GM19463 (cell line): ENCODE data around the gene MIS18A.
"Not testable (repeated sequence)": the region's sequence is repeated elsewhere in the genome, so short reads cannot be mapped to it uniquely, and the experiment has no call there.

ENCODE experiments used
- ATAC-seq: cut with Tn5 transposase; IDR thresholded peaks from one replicate; pipeline ENCODE4 v1.9.1; 2021; ENCODE audit warnings: mild to moderate bottlenecking, moderate library complexity; ENCODE audit not compliant: unreplicated experiment

The MIS18A gene

GRCh38 chr21:32306021-32306780 is 27.4 kb upstream of the MIS18A start:
- ATAC-seq: no peak

- ATAC-seq: no peak
Observed at GRCh38 chr21:32304998-32305397, 26.1 kb upstream of the MIS18A start.

GRCh38 chr21:32303385-32303784 is 24.5 kb upstream of the MIS18A start:
- ATAC-seq: no peak

- ATAC-seq: no peak
Observed at GRCh38 chr21:32302560-32302959, 23.7 kb upstream of the MIS18A start.

- no peak for ATAC-seq
Observed at GRCh38 chr21:32301596-32301995, 22.7 kb upstream of the MIS18A start.

GRCh38 chr21:32300117-32300681 is 21.4 kb upstream of the MIS18A start:
- ATAC-seq: no peak

GRCh38 chr21:32299695-32300094 is 20.8 kb upstream of the MIS18A start:
- no peak for ATAC-seq

- ATAC-seq: no peak
Observed at GRCh38 chr21:32298658-32299081, 19.8 kb upstream of the MIS18A start, which contains the start of gene MRAP. TSS of gene MRAP (plus strand) at chr21:32298855. CDS start at chr21:32298972, 117 bp downstream.

GRCh38 chr21:32298148-32298559 is 19.3 kb upstream of the MIS18A start:
- ATAC-seq: no peak

- no peak for ATAC-seq
Observed at GRCh38 chr21:32297449-32297848, 18.6 kb upstream of the MIS18A start.

- no peak for ATAC-seq
Observed at GRCh38 chr21:32285476-32285875, 6.6 kb upstream of the MIS18A start.

GRCh38 chr21:32282992-32283391 is 4.1 kb upstream of the MIS18A start:
- no peak for ATAC-seq

GRCh38 chr21:32281531-32281930 is 2.7 kb upstream of the MIS18A start:
- ATAC-seq: no peak

GRCh38 chr21:32279377-32279680 is 480 bp upstream of the MIS18A start:
- peak; percentile 14 for ATAC-seq

- no peak for ATAC-seq
Observed at GRCh38 chr21:32278103-32278502, 746 bp downstream of the MIS18A start.

- no peak for ATAC-seq
Observed at GRCh38 chr21:32276671-32277070, 2.2 kb downstream of the MIS18A start.

GRCh38 chr21:32270748-32271147 is 8.1 kb downstream of the MIS18A start:
- ATAC-seq: no peak

GRCh38 chr21:32265321-32265720 is 13.5 kb downstream of the MIS18A start:
- ATAC-seq: not testable (repeated sequence)

- ATAC-seq: no peak
Observed at GRCh38 chr21:32261929-32262328, 16.9 kb downstream of the MIS18A start.

GRCh38 chr21:32260130-32260529 is 18.7 kb downstream of the MIS18A start:
- no peak for ATAC-seq

GRCh38 chr21:32258786-32259048 is 20.1 kb downstream of the MIS18A start:
- ATAC-seq: not testable (repeated sequence)

- peak; percentile 74 for ATAC-seq
Observed at GRCh38 chr21:32257962-32258785, 20.7 kb downstream of the MIS18A start.
